SIG-M5 treated with dmso at 0.1 percent for 504 hours (cell line): ENCODE data around the gene TPCN1.

Experiments
- DNase-seq: peaks from one replicate; lab custom pipeline; 2025; ENCODE audit not compliant: unreplicated experiment; lab: John Stamatoyannopoulos, UW

The TPCN1 gene

GRCh38 chr12:113222730-113223531 lies 1.7 kb downstream of the TPCN1 start:
- peak; percentile 53 for DNase-seq

GRCh38 chr12:113224955-113225354 lies 3.7 kb downstream of the TPCN1 start:
- DNase-seq = no peak

DNA sequence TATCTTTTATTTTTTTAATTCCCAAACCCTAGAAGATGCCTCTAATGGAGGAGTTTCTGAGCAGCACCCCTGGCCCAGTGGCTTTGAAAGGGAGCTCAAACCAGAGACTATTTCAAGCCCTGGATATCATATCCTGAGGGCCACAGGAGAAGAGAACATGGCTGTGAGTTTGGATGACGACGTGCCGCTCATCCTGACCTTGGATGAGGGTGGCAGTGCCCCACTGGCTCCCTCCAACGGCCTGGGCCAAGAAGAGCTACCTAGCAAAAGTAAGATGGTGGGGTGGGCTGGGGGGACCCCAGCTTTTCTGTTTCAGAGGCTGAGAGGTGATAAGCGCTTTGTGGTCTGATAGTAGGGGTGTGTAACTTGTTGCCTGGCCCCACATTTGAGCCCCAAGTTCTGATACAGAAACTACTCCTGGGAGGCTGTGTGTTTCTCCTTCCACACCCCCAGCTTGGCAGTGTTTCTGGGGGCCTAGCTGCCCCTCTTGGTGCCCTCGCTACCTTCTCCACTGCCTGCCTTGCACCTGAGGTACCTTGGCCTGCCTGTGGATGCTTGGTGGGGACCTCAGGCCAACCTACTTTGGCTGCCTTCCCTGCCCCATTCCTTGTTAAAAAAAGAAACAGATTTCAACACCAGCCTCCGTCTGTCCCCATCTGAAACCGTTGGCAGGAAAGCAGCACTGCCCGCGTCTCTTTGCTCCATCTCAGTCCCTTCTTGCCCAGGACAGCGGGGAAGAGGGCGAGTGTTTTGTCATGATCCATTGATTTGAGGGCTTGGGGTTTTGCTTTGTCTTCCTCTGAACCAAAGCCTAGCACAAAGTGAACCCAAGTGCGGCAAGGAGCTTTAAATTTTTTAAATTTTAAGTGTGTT lies 5.7 kb downstream of the TPCN1 start:
- peak; percentile 60 for DNase-seq

- DNase-seq = no peak
These were observed 6.6 kb downstream of the TPCN1 start for GRCh38 chr12:113227686-113228391.

DNA sequence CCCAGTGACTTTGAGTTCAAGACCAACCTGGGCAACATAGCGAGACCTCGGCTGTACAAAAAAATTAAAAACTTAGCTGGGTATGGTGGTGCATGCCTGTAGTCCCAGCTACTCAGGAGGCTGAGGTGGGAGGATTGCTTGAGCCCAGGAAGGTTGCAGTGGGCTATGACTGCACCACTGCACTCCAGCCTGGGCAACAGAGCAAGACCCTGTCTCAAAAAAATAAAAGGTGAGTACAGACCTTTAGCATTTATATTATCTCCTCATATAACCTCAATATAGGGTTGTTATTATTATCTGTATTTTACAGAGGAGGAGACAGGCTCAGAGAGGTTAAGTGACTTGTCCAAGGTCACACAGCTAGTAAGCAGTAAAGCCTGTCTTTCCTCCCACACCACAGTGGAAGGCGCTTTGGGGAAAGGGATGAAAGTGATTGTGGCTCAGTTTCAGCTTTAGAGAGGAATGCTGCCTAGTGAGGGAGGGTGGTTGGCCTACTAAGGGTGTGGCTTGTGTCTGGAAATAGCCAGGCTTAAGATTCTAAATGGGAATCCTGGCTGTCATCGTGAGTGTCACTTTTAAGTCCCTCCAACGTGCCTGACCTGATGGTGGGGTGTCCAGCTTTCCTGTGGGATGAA lies 7.2 kb downstream of the TPCN1 start:
- no peak for DNase-seq

DNA sequence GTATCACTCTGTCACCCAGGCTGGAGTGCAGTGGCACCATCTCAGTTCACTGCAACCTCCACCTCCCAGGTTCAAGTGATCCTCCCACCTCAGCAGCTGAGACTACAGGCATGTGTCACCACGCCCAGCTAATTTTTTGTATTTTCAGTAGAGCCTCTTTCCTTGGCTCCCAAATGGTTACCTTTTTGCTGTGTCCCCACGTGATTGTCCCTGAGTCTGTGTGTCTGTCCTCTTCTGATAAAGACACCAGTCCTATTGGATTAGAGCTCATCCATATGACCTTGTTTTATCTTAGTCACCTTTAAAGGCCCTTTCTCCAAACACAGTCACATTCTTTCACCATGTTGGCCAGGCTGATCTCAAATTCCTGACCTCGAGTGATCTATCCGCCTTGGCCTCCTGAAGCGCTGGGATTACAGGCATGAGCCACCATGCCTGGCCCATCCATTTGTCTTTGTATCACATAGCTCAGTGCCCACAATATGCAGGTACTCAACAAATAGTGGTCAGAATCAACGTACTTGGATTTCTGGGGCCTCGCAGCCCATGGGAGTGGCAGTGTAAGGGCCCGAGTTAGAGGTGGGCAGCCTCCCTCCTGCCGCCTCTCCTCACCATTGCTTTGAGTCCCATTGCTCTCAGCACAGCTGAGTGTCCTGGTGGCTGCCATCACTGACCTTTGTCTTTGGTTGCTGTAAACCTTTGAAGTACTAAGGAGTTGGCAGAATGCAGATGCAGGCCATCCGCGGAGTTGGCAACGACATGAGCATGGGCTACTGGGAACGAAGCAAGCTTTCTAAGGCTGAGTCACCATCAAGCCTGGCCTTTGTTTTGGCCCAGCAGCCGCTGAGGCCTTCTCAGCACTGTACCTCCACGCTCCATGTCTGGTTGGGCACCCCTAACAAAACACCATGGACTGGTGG lies 9.3 kb downstream of the TPCN1 start:
- DNase-seq = no peak

DNA sequence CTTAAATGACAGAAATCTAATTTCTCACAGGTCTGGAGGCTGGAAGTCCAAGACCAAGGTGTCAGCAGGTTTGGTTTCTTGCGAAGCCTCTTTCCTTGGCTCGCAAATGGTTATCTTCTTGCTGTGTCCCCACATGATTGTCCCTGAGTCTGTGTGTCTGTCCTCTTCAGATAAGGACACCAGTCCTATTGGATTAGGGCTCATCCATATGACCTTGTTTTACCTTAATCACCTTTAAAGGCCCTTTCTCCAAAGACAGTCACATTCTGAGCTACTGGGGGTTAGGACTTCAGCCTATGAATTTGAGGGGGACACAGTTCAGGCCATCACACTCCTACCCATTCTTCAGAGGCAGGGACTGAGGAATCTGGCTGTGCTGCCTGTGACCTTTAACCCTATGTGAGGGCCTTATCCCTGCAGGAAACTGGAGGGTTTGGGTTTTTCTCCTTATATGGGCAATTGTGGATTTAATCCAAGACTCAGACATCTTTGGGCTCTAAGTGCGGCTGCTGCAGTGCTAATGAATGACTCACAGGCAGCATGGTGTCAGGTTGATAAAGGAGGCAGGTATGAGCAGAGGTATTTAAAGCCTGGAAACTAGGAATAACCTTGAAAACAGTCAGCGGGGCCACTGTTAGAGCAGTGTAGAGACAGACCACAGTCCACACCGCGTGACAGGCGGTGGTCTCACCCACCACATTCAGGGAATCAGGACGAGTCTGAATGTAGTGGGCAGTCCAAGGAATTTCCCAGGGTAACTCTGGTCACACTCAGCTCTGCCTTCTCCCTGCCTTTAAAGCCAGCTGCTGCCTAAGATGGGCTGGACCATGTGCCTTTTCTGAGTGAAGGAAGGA lies 10.2 kb downstream of the TPCN1 start:
- no peak for DNase-seq

- no peak for DNase-seq
These were observed 11.0 kb downstream of the TPCN1 start for GRCh38 chr12:113232089-113232839.

DNA sequence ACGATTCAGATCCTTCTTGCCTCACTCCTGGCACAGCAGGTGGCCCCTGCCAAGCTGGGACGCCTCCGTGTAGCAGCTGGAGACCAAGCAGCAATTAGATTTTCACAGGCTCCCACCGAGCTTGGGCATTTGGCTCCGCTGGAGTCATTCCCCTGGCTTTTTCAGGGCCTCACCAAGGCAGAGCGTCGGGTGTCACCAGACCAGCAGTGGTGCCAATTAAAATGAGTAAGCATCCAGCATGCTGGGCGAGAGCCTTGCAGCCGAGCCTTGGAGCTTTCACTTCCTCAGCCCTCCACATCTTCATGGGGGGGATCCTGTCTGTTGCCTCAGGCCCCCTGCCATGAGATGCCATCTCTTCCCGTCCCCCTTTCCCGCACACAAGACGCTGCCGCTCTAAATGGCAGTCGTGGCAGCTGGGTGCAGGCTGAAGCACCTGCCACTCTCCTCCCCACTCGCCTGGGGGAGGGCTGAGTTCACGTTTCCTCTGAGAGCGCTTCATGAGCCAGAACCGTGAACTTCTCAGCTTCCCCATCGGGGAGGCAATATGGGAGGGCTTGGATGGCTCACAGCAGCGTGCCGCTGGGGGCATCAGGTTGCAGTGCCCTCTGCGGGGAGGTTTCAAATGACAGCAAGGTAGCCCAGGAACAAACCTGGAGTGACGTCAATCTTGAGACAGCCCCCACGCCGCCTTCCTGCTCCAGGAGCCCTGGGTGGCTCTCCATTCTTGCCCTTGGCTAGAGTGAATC lies 11.7 kb downstream of the TPCN1 start:
- peak; percentile 97 for DNase-seq

DNA sequence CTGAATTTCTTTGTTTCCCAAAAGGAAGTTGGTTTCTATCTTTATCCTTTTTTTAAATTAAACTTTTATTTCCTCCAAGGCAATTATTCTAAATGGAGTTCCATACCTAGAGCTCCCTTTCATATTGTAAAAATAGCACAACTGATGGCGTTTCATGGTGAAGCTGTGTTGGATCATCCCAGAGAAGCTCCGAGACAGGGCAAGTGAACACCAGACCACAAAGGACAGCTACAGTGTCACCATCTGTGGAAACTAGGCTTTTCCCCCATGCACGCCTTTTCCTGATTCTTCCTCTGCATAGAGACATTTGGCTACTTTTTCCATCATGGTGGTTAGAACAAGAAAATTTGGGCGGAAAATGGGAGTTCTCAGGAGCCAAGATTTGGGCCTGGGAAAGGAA lies 12.7 kb downstream of the TPCN1 start:
- DNase-seq = no peak

DNA sequence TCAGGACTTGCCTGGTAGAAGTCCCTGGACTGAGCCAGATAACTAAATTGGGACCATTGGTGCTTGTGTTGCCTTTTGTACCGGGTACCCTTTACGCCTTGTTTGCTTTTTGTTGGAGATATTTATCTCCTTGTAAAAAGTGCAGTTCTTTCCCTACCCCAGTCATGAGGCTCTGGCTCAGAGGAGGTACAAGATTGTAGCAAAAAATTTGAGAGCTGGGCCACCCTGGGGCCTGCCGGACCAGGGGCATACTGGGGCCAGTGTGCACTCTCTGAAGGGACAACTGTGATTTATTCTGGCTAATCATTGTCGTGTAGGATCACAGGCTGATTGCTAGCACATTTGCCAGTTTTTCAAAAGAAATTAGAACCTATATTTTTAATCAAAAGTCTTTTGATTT lies 13.2 kb downstream of the TPCN1 start:
- no peak for DNase-seq

- no peak for DNase-seq
These were observed 14.7 kb downstream of the TPCN1 start for GRCh38 chr12:113235976-113236375.

DNA sequence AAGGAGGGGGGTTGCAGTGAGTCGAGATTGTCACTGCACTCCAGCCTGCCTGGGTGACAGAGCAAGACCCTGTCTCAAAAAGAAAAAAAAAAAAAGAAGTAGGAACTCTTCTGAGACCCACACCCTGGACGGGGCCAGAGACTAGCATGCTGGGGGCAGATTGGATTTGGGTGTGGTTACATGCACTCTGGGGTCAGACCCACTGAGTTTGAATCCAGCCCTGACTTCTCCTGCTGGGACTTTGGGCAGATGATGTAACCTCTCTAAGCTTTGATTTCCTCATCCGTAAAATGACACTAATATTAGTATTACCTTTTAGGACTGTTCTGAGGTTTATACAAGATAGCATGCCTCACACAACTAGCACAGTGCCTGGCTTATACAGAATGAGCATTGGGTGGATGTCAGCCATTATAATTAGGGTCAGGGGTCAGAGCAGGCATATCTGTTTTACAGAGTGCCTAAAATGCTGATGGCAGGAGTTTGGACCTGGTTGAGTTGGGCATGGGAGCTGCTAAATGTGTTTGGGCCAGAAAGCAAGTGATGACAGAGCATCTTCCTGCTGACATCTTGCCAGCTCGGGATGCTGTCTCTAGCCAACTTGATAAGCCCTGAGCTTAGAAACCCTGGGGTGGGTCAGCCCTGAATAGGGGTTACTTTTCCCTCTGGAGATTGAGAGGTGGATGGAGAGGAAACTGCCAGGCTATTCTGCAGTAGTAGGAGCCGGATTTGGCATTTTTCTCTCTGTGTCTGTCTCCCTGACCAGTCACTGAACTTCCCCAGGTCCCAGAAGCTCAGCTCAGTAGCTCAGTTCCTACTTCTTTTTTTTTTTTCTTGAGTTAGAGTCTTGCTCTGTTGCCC lies 15.5 kb downstream of the TPCN1 start:
- DNase-seq = no peak

DNA sequence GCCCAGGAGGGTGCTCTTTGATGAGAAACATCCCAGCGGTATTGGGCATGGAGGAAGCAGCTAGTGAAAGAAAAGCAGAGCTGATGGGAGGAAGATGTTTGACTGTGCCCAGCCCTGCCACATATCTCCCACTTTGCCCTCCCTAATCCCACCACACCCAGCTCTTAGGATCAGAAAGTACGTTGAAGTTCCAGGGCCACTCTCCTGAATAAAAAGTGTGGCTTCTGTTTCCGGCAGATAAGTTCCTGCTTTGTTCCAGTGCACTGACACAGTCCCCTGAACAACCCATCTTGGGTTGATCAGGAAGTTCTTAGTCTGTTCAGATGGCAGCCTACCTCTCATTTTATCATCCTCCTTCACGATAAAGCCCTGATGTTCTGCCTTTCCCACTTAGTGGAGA lies 16.5 kb downstream of the TPCN1 start:
- DNase-seq = no peak

DNA sequence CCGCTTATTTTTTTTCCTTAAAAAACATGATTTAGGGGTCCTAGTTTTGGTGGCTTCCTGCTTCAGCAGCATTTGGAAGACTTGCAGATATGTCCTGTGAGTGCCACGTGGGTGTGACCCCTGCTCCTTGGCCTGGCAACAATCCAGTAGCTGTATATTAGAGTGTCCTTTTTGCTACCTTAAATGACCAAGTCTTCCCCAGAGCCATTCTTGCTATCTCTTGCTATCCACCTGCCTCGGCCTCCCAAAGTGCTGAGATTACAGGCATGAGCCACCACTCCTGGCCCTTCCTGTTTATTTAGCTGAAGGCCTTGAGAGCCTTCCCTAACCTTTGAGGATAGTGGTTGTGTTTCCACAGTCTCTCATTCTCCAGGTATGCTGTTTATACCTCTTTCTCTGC lies 17.0 kb downstream of the TPCN1 start:
- DNase-seq = no peak

DNA sequence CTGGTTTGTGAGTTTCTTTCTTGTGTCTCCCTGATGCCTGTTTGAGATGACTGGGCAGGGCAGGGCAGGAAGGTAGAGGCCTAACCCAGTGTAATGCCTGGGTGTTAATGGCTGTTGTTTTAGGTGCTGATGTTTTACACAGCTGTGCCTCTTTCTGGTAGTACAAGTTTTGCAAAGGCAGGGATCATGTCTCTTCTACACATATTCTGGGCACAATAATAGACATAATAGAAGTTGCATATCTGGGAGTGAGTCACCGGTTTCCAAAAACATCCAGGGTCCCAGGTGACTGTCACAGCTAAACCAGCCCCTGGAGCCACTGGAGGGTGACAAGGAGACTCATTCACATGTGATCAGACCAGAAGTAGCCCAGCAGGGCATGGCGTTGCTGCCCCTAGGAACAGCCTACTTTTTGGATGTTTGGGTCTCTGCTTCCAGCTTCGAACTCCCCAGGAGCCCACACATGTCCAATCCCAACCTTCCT lies 18.1 kb downstream of the TPCN1 start:
- DNase-seq = no peak
